Neural progenitor cell (in vitro differentiated cells): ENCODE results near the gene HARS2. TPM values are rescaled to one million over a fixed set of nuclear protein-coding genes. Genes with fewer than 3 reads are reported as not detected.

Source experiments
- DNase-seq: peaks from one replicate; pipeline ENCODE4 v3.0.0-alpha.2; 2016; ENCODE audit warnings: low spot score
- H2AFZ ChIP-seq: fragments of 200-600 bp; sonication (generic); replicated peaks from 2 replicates; pipeline ENCODE4 v1.6.1; 2016; ENCODE audit warnings: antibody characterized with exemption
- H3F3A ChIP-seq: fragments of 200-600 bp; sonication (generic); 2 replicates; pipeline ENCODE4 v1.6.1; 2016; ENCODE audit warnings: antibody characterized with exemption, low read depth
- H3K27ac ChIP-seq: fragments of 200-600 bp; sonication (generic); 2 replicates; pipeline ENCODE4 v1.5.1; 2016; ENCODE audit warnings: mild to moderate bottlenecking
- H3K27me3 ChIP-seq: fragments of 200-600 bp; sonication (generic); 2 replicates; pipeline ENCODE4 v1.6.1; 2016; ENCODE audit warnings: mild to moderate bottlenecking, moderate library complexity
- H3K36me3 ChIP-seq: fragments of 200-600 bp; sonication (generic); 2 replicates; pipeline ENCODE4 v1.5.1; 2016
- H3K4me1 ChIP-seq: fragments of 200-600 bp; sonication (generic); 2 replicates; pipeline ENCODE4 v1.6.1; 2016; ENCODE audit warnings: mixed run types
- H3K4me2 ChIP-seq: fragments of 200-600 bp; sonication (generic); 2 replicates; pipeline ENCODE4 v1.6.1; 2016
- H3K4me3 ChIP-seq: fragments of 200-600 bp; sonication (generic); 2 replicates; pipeline ENCODE4 v1.5.1; 2016
- H3K79me2 ChIP-seq: fragments of 200-600 bp; sonication (generic); 2 replicates; pipeline ENCODE4 v1.6.1; 2016; ENCODE audit warnings: low read depth
- H3K9ac ChIP-seq: fragments of 200-600 bp; sonication (generic); 2 replicates; pipeline ENCODE4 v1.6.1; 2016
- H3K9me3 ChIP-seq: fragments of 200-600 bp; sonication (generic); 2 replicates; pipeline ENCODE4 v1.5.1; 2016; ENCODE audit warnings: low read depth
- H4K20me1 ChIP-seq: fragments of 200-600 bp; sonication (generic); 2 replicates; pipeline ENCODE4 v1.6.1; 2016; ENCODE audit warnings: low read depth
- H3K27ac Mint-ChIP-seq: 3 replicates; pipeline ENCODE4 v1.8.0; 2021; ENCODE audit warnings: mixed read lengths
- H3K27me3 Mint-ChIP-seq: 2 replicates; pipeline ENCODE4 v1.8.0; 2022; ENCODE audit warnings: low read depth, mild to moderate bottlenecking, inconsistent platforms, moderate library complexity, mixed read lengths; ENCODE audit not compliant: insufficient read depth
- H3K36me3 Mint-ChIP-seq: 3 replicates; pipeline ENCODE4 v1.8.0; 2021; ENCODE audit warnings: mixed read lengths
- H3K4me1 Mint-ChIP-seq: 3 replicates; pipeline ENCODE4 v1.8.0; 2021; ENCODE audit warnings: mixed read lengths
- H3K4me3 Mint-ChIP-seq: 3 replicates; pipeline ENCODE4 v1.8.0; 2021; ENCODE audit warnings: mild to moderate bottlenecking, moderate library complexity, mixed read lengths
- H3K9me3 Mint-ChIP-seq: 3 replicates; pipeline ENCODE4 v1.8.0; 2020; ENCODE audit warnings: mixed read lengths
- EZH2 ChIP-seq: fragments of 200-600 bp; sonication (generic); IDR thresholded peaks from 2 replicates; pipeline ENCODE4 v1.6.1; 2017; ENCODE audit warnings: antibody characterized with exemption, mild to moderate bottlenecking, moderate library complexity
- EZH2phosphoT487 ChIP-seq: fragments of 200-600 bp; sonication (generic); IDR thresholded peaks from 2 replicates; pipeline ENCODE4 v1.6.1; 2017; ENCODE audit warnings: antibody characterized with exemption
- total RNA-seq: library from RNA; depleted of rRNA; stranded (reverse); fragments of >200 nt; gene quantifications from 2 replicates; pipeline ENCODE4 v1.2.3, GENCODE V29; 2015; ENCODE audit warnings: low replicate concordance
- TF ChIP-seq, protein P1 (sequence below): fragments of 200-600 bp; sonication (generic); IDR thresholded peaks from 2 replicates; pipeline ENCODE4 v1.5.1; 2017; ENCODE audit warnings: antibody characterized with exemption, mild to moderate bottlenecking

HARS2 gene
- total RNA-seq, 1 donor from 2014 or later: 30.6 TPM

DNA sequence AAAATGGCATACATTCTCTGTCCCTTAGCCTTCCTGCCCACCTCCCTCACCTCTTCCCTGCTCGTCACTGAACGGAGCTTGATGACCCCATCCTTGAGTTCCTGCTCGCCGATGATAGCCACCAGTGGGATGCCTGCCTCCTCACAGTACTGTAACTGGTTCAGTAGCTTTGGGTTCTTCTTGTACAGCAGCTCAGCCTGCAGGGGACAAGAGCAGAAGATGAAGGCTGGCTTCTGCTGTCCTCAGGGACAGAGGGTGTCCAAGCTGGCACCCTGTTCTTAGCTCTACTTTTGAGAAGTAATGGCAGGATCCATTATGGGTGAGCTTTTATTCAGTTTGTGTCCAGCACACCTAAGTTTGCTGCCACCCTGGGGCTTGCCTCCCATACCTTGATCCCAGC lies 16.6 kb upstream of the HARS2 start:
- TF ChIP-seq, protein P1, sequence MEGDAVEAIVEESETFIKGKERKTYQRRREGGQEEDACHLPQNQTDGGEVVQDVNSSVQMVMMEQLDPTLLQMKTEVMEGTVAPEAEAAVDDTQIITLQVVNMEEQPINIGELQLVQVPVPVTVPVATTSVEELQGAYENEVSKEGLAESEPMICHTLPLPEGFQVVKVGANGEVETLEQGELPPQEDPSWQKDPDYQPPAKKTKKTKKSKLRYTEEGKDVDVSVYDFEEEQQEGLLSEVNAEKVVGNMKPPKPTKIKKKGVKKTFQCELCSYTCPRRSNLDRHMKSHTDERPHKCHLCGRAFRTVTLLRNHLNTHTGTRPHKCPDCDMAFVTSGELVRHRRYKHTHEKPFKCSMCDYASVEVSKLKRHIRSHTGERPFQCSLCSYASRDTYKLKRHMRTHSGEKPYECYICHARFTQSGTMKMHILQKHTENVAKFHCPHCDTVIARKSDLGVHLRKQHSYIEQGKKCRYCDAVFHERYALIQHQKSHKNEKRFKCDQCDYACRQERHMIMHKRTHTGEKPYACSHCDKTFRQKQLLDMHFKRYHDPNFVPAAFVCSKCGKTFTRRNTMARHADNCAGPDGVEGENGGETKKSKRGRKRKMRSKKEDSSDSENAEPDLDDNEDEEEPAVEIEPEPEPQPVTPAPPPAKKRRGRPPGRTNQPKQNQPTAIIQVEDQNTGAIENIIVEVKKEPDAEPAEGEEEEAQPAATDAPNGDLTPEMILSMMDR: no peak
- TF ChIP-seq EZH2phosphoT487: no peak
- no peak for TF ChIP-seq EZH2
- Histone ChIP-seq H3K27ac (no peak overlapping the region), H3K4me2 (no peak overlapping the region), H3K4me3 (no peak overlapping the region), H3K36me3 (no peaks in the 10 kb centered on the region), H2AFZ (no peak overlapping the region), H3K4me1 (no peaks in the 10 kb centered on the region), H4K20me1 (no peaks in the 10 kb centered on the region), H3K9me3 (no peaks in the 10 kb centered on the region), H3K27me3 (no peaks in the 10 kb centered on the region), H3K79me2 (no peaks in the 10 kb centered on the region), H3F3A (no peaks in the 10 kb centered on the region), H3K9ac (no peak overlapping the region)
- no peaks in the 10 kb centered on the region for H3K4me1 Mint-ChIP-seq
- H3K27ac Mint-ChIP-seq: no peak overlapping the region
- H3K27me3 Mint-ChIP-seq: peaks cover 2% of the 10 kb centered on the region
- H3K36me3 Mint-ChIP-seq: peaks cover 18% of the 10 kb centered on the region
- no peaks in the 10 kb centered on the region for H3K9me3 Mint-ChIP-seq
- H3K4me3 Mint-ChIP-seq: no peak overlapping the region
- no peak for DNase-seq

DNA sequence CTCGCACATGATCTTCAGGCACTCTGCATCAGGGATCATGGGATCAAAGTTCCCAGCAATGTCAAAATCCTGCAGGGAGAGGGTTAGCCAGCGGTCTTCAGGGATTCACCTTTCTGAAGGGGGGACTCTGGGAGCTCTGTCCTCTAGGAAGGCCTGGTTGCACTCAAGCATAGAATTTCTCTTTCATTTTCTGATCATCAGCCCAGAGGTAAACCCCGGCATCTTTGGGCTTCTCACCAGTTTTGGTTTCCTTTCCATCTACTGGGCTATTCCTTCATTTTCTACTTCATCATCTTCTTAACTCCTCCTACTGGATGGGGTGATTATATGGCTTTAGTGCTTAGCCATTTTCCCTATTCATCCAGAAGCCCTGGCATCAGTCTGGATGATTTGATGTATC lies 13.3 kb upstream of the HARS2 start:
- no peak for DNase-seq
- Histone ChIP-seq H2AFZ (no peak overlapping the region), H3K27ac (no peak overlapping the region), H3K4me1 (no peaks in the 10 kb centered on the region), H3K9me3 (no peaks in the 10 kb centered on the region), H3K36me3 (no peaks in the 10 kb centered on the region), H3K4me2 (no peak overlapping the region), H3F3A (no peaks in the 10 kb centered on the region), H3K79me2 (no peaks in the 10 kb centered on the region), H4K20me1 (no peaks in the 10 kb centered on the region), H3K9ac (no peak overlapping the region), H3K27me3 (no peaks in the 10 kb centered on the region), H3K4me3 (no peak overlapping the region)
- Mint-ChIP-seq H3K36me3 (peaks cover 13% of the 10 kb centered on the region), H3K27ac (no peak overlapping the region), H3K9me3 (no peaks in the 10 kb centered on the region), H3K27me3 (no peaks in the 10 kb centered on the region), H3K4me3 (no peak overlapping the region), H3K4me1 (no peaks in the 10 kb centered on the region)
- no peak for TF ChIP-seq EZH2phosphoT487
- TF ChIP-seq, protein P1: no peak
- TF ChIP-seq EZH2: no peak

DNA sequence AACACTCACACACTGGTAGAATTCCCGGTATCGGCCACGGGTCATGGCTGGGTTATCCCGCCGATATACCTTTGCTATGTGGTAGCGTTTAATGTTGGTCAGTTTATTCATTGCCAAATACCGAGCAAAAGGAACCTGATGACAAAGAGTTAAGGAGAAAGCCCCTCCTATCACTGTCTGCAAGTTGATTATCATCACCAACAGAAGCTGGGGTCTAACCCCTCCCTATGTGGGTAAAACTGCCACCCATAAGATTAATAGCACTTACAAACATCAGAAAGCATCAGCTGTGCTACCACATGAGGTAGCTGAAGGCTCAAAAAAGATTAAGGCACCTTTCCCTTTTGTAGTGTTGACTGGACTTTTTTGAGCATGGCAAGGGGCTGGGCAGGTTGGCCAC lies 12.3 kb upstream of the HARS2 start:
- H3K4me2 ChIP-seq: no peak overlapping the region
- no peak overlapping the region for H2AFZ ChIP-seq
- H3F3A ChIP-seq: no peaks in the 10 kb centered on the region

More for the DNA sequence above, 12.3 kb upstream of the HARS2 start:
- no peak overlapping the region for H3K9ac ChIP-seq
- H3K4me1 ChIP-seq: no peaks in the 10 kb centered on the region
- no peaks in the 10 kb centered on the region for H3K9me3 Mint-ChIP-seq
- H3K4me1 Mint-ChIP-seq: no peaks in the 10 kb centered on the region
- H4K20me1 ChIP-seq: no peaks in the 10 kb centered on the region
- no peaks in the 10 kb centered on the region for H3K27me3 ChIP-seq
- no peak overlapping the region for H3K27ac ChIP-seq
- no peak overlapping the region for H3K27ac Mint-ChIP-seq
- no peaks in the 10 kb centered on the region for H3K27me3 Mint-ChIP-seq
- H3K36me3 ChIP-seq: no peaks in the 10 kb centered on the region
- H3K9me3 ChIP-seq: no peaks in the 10 kb centered on the region
- TF ChIP-seq EZH2phosphoT487 (no peak), EZH2 (no peak)
- TF ChIP-seq, protein P1: no peak
- peaks cover 13% of the 10 kb centered on the region for H3K36me3 Mint-ChIP-seq
- H3K4me3 ChIP-seq: no peak overlapping the region
- no peak overlapping the region for H3K4me3 Mint-ChIP-seq
- DNase-seq: no peak
- H3K79me2 ChIP-seq: no peaks in the 10 kb centered on the region
